Hepatocyte (in vitro differentiated cells): ENCODE measurements around the gene RPTOR. TPM values are rescaled to one million over a fixed set of nuclear protein-coding genes. Genes with fewer than 3 reads are reported as not detected.

Experiments
- DNase-seq: peaks from one replicate; pipeline ENCODE4 v3.0.0-alpha.2; 2016; ENCODE audit warnings: low spot score
- H2AFZ ChIP-seq: fragments of 200-600 bp; sonication (generic); 2 replicates; pipeline ENCODE4 v1.6.0; 2016; ENCODE audit warnings: antibody characterized with exemption, mild to moderate bottlenecking
- H3K27ac ChIP-seq: fragments of 200-600 bp; sonication (generic); 2 replicates; pipeline ENCODE4 v1.5.1; 2016; ENCODE audit warnings: mild to moderate bottlenecking
- H3K27me3 ChIP-seq: fragments of 200-600 bp; sonication (generic); 2 replicates; pipeline ENCODE4 v1.6.1; 2016
- H3K36me3 ChIP-seq: fragments of 200-600 bp; sonication (generic); replicated peaks from 2 replicates; pipeline ENCODE4 v1.5.1; 2016; ENCODE audit warnings: low read depth; ENCODE audit not compliant: insufficient read depth
- H3K4me1 ChIP-seq: fragments of 200-600 bp; sonication (generic); 2 replicates; pipeline ENCODE4 v1.5.1; 2016; ENCODE audit warnings: mild to moderate bottlenecking, moderate library complexity; ENCODE audit not compliant: insufficient read depth
- H3K4me2 ChIP-seq: fragments of 200-600 bp; sonication (generic); 2 replicates; pipeline ENCODE4 v1.6.0; 2016
- H3K4me3 ChIP-seq: fragments of 200-600 bp; sonication (generic); 2 replicates; pipeline ENCODE4 v1.5.1; 2016; ENCODE audit warnings: mild to moderate bottlenecking
- H3K79me2 ChIP-seq: fragments of 200-600 bp; sonication (generic); 2 replicates; pipeline ENCODE4 v1.6.0; 2017; ENCODE audit warnings: mild to moderate bottlenecking
- H3K9me2 ChIP-seq: fragments of 200-600 bp; sonication (generic); replicated peaks from 2 replicates; pipeline ENCODE4 v1.6.0; 2017; ENCODE audit warnings: mild to moderate bottlenecking; ENCODE audit not compliant: insufficient read depth
- H3K9me3 ChIP-seq: fragments of 200-600 bp; sonication (generic); 2 replicates; pipeline ENCODE4 v1.5.1; 2016; ENCODE audit warnings: low read depth, mild to moderate bottlenecking
- H4K20me1 ChIP-seq: fragments of 200-600 bp; sonication (generic); 2 replicates; pipeline ENCODE4 v1.6.0; 2016; ENCODE audit warnings: mild to moderate bottlenecking; ENCODE audit not compliant: insufficient read depth, poor library complexity, severe bottlenecking
- EZH2 ChIP-seq: fragments of 200-600 bp; sonication (generic); IDR thresholded peaks from 2 replicates; pipeline ENCODE4 v1.6.1; 2016; ENCODE audit warnings: antibody characterized with exemption, mild to moderate bottlenecking, borderline replicate concordance
- EZH2phosphoT487 ChIP-seq: fragments of 200-600 bp; sonication (generic); IDR thresholded peaks from one replicate; pipeline ENCODE4 v1.6.1; 2018; ENCODE audit warnings: antibody characterized with exemption, mild to moderate bottlenecking, low read depth, moderate library complexity; ENCODE audit not compliant: unreplicated experiment, severe bottlenecking
- WGBS: methylation state at CpG from one replicate; pipeline ENCODE4 v1.1.6; 2016; ENCODE audit warnings: low lambda C conversion rate; ENCODE audit errors: missing lambda C conversion rate; 5-methylcytosine and 5-hydroxymethylcytosine counted together
- polyA plus RNA-seq: library from polyadenylated mRNA; unstranded; fragments of >200 nt; fragmentation: Nextera tagmentation; extraction: Ambion mirVana; gene quantifications from 2 replicates; pipeline ENCODE4 v1.2.1, GENCODE V29; 2016
- total RNA-seq: library from RNA; depleted of rRNA; stranded (reverse); fragments of >200 nt; gene quantifications from 2 replicates; pipeline ENCODE4 v1.2.3, GENCODE V29; 2014
- TF ChIP-seq, protein P1 (sequence below): fragments of 200-600 bp; sonication (generic); IDR thresholded peaks from 2 replicates; pipeline ENCODE4 v1.5.1; 2016; ENCODE audit warnings: antibody characterized with exemption, mild to moderate bottlenecking; ENCODE audit not compliant: poor library complexity

RPTOR gene
- total and polyA plus RNA-seq, 2 experiments from 2014 or later = 14.1 to 20.6 TPM

DNA sequence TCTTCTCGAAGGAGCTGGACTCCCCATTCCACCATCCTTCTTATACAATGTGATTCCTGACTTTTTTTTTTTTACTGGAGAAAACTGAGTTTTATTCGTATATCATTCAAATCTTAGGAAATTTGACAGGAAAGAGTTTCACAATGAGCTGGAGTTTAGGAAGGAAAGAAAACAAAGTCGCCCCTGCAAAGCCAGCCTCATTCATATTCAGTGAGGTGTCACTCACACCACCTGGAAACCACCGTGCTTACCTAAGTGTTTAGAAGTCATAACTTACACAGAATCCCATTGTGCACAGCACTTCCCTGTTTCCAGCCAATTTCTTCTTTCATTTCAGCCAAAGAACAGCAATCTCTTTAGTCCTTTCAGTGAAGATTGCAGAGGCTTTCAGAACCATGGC lies 356.7 kb downstream of the RPTOR start:
- Histone ChIP-seq H3K27ac (no peak overlapping the region), H3K36me3 (no peaks in the 10 kb centered on the region), H3K4me1 (no peaks in the 10 kb centered on the region), H2AFZ (no peak overlapping the region), H3K4me3 (no peak overlapping the region), H3K9me3 (no peaks in the 10 kb centered on the region), H3K79me2 (no peaks in the 10 kb centered on the region), H4K20me1 (no peaks in the 10 kb centered on the region), H3K9me2 (no peaks in the 10 kb centered on the region), H3K4me2 (no peak overlapping the region), H3K27me3 (no peaks in the 10 kb centered on the region)
- TF ChIP-seq EZH2phosphoT487 = no peak
- TF ChIP-seq, protein P1, sequence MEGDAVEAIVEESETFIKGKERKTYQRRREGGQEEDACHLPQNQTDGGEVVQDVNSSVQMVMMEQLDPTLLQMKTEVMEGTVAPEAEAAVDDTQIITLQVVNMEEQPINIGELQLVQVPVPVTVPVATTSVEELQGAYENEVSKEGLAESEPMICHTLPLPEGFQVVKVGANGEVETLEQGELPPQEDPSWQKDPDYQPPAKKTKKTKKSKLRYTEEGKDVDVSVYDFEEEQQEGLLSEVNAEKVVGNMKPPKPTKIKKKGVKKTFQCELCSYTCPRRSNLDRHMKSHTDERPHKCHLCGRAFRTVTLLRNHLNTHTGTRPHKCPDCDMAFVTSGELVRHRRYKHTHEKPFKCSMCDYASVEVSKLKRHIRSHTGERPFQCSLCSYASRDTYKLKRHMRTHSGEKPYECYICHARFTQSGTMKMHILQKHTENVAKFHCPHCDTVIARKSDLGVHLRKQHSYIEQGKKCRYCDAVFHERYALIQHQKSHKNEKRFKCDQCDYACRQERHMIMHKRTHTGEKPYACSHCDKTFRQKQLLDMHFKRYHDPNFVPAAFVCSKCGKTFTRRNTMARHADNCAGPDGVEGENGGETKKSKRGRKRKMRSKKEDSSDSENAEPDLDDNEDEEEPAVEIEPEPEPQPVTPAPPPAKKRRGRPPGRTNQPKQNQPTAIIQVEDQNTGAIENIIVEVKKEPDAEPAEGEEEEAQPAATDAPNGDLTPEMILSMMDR = no peak
- TF ChIP-seq EZH2 = no peak
- no peak for DNase-seq
- WGBS = 92% methylated on average over 4 of the region's 4 CpGs

DNA sequence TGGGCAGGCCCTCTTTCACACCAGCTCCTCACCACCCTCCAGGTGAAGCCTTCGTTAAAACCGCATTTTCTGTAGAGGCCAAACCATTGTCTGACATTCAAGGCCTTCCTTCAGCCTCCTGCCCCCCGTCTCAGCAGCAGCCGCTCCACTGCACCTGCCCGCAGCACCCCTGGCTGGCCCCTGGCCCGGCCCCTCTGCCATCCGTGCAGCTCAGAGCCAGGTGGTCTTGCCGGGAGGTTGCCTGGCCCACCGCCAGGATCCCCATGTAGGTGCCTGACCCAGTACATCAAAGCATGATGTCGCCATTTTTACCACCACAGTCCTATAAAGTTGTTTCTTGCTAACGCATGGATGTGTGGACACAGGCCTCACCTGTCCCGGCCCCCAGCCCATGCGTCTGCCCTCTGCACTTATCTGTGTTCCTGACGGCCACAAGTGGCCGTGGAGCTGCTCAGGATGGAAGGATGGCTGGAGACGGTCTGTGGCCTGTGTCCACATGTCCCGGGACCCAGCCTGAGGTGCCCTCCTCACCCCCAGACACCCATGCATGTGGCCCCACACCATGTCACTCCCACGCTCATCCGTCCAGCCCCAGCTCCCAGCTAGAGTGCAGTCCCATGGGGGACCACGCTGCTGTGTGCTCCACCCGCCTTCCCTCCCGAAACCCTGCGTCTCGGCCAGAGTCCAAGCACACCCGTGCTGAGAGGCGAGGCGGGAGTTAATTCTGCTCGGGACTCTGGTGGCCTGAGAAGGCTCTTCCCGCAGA lies 357.7 kb downstream of the RPTOR start:
- no peak overlapping the region for H3K4me2 ChIP-seq
- H4K20me1 ChIP-seq = no peaks in the 10 kb centered on the region
- H3K9me2 ChIP-seq = no peaks in the 10 kb centered on the region
- H3K27me3 ChIP-seq = no peaks in the 10 kb centered on the region
- H3K36me3 ChIP-seq = no peaks in the 10 kb centered on the region
- no peak overlapping the region for H3K27ac ChIP-seq
- TF ChIP-seq EZH2 = no peak
- TF ChIP-seq, protein P1 = no peak
- no peak for TF ChIP-seq EZH2phosphoT487
- WGBS = 91% methylated on average over 28 of the region's 29 CpGs
- no peak for DNase-seq
- H3K4me1 ChIP-seq = no peaks in the 10 kb centered on the region
- no peaks in the 10 kb centered on the region for H3K9me3 ChIP-seq
- no peak overlapping the region for H3K4me3 ChIP-seq
- no peaks in the 10 kb centered on the region for H3K79me2 ChIP-seq
- H2AFZ ChIP-seq = no peak overlapping the region

DNA sequence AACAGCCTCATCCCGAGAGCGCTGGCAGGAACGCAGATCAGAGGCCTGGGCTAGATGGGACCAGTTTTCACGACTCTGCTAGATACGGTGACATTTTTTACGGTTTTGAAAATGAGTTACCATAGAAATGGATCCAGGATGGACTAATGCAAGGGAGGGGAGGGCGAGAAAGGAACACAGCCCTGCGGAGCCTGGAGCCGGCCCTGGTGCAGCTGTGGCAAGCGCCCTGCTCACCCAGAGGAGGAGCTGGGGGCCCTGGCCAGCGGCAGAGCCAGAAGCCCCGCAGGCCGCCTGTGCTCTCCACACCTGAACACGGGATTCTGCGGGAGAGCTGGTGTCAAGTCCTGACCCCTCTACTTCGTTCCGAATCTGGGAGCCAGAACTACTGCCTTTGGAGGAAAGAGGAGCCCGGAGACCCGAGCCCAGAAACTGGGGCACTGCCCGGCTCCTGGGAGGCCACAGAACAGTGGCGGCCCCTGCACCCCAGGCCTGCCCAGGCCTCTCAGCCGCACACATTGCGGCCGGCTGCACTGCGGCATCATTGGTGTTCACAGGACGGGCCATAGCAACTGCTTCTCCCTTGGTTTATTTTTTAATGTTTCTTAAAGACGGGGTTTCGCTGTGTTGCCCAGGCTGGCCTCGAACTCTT lies 358.4 kb downstream of the RPTOR start:
- Histone ChIP-seq H3K27me3 (no peaks in the 10 kb centered on the region), H3K4me1 (no peaks in the 10 kb centered on the region), H3K4me2 (no peak overlapping the region), H3K4me3 (no peak overlapping the region), H3K27ac (no peak overlapping the region), H3K79me2 (no peaks in the 10 kb centered on the region), H3K36me3 (no peaks in the 10 kb centered on the region), H3K9me2 (no peaks in the 10 kb centered on the region), H2AFZ (no peak overlapping the region), H3K9me3 (no peaks in the 10 kb centered on the region), H4K20me1 (no peaks in the 10 kb centered on the region)
- TF ChIP-seq, protein P1 = no peak
- TF ChIP-seq EZH2 (no peak), EZH2phosphoT487 (no peak)
- no peak for DNase-seq
- 93% methylated on average over 29 of the region's 29 CpGs for WGBS
